GM13977 (cell line): Measurements from ENCODE around the gene KIT.
"Not testable (repeated sequence)": the region's sequence is repeated elsewhere in the genome, so short reads cannot be mapped to it uniquely, and the experiment has no call there.

Experiments used
- DNase-seq: peaks from one replicate; pipeline ENCODE4 v3.0.0; 2012; ENCODE audit warnings: low spot score
- in situ Hi-C: fragments of 300-500 bp; cut with MboI; formaldehyde crosslinking; loops from one replicate; pipeline ENCODE4 v1.12.0; 2022; ENCODE audit warnings: low sequenced_read_pairs, low pct_unique_long_range_greater_than_20kb, mixed read lengths, inconsistent platforms; ENCODE audit not compliant: unreplicated experiment
- TF ChIP-seq, protein P1 (sequence below): IDR thresholded peaks from 2 replicates; pipeline ENCODE4 v1.5.1; 2012; ENCODE audit warnings: mild to moderate bottlenecking, control low read depth; ENCODE audit not compliant: insufficient read depth; ENCODE audit errors: extremely low read depth, missing control alignments

KIT gene

DNA sequence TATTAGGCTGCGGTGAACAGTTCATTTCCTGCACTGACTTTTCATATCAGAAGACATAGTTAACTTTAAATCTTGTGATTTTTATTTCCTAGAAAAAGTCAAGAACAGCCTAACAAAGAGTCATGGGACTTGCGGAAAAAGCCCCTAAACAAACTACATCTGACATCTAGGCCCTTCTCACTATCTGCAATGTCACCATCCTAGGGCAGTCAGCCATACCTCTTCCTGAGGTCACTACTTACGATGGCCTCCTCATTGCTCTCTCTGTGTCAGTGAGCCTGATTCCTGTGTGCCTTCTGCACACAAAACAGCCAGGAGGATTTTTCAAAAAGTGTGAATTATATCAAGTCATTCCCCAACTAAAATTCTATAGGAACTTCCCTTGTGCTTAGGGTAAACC lies 22.4 kb upstream of the KIT start:
- in situ Hi-C loops = no loop called here
- TF ChIP-seq, protein P1, sequence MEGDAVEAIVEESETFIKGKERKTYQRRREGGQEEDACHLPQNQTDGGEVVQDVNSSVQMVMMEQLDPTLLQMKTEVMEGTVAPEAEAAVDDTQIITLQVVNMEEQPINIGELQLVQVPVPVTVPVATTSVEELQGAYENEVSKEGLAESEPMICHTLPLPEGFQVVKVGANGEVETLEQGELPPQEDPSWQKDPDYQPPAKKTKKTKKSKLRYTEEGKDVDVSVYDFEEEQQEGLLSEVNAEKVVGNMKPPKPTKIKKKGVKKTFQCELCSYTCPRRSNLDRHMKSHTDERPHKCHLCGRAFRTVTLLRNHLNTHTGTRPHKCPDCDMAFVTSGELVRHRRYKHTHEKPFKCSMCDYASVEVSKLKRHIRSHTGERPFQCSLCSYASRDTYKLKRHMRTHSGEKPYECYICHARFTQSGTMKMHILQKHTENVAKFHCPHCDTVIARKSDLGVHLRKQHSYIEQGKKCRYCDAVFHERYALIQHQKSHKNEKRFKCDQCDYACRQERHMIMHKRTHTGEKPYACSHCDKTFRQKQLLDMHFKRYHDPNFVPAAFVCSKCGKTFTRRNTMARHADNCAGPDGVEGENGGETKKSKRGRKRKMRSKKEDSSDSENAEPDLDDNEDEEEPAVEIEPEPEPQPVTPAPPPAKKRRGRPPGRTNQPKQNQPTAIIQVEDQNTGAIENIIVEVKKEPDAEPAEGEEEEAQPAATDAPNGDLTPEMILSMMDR = no peak
- no peak for DNase-seq

- TF ChIP-seq, protein P1 = no peak
- DNase-seq = no peak
- in situ Hi-C loops = no loop called here
Observed at GRCh38 chr4:54637325-54637724, 20.4 kb upstream of the KIT start.

GRCh38 chr4:54641101-54641500 lies 16.7 kb upstream of the KIT start:
- DNase-seq, in situ Hi-C loops: not testable (repeated sequence)

GRCh38 chr4:54643172-54643571 lies 14.6 kb upstream of the KIT start:
- no peak for DNase-seq
- in situ Hi-C loops = no loop called here
- TF ChIP-seq, protein P1 = no peak

- DNase-seq = no peak
- in situ Hi-C loops = no loop called here
- TF ChIP-seq, protein P1 = no peak
Observed at GRCh38 chr4:54643958-54644751, 13.6 kb upstream of the KIT start.

DNA sequence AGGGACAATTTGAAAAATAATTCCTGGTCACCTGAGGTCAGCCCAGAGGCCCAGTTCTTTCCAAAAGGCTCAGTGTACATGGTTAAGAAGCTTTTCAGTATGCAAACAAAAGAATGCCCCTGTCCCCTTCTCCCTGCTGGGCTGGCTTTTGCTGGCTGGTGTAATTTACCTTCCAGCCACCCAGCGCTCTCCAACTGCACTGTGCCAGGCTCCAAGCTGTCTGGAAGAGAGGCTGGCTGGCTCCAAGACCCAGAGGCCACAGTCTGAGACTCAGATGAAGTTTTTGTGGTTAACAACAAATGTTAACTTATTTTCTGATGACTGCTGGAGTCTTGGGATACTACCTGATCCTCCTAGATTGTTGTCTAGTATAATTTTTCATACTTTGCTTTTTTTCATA lies 11.9 kb upstream of the KIT start:
- TF ChIP-seq, protein P1 = no peak
- DNase-seq = no peak
- in situ Hi-C loops = no loop called here

DNA sequence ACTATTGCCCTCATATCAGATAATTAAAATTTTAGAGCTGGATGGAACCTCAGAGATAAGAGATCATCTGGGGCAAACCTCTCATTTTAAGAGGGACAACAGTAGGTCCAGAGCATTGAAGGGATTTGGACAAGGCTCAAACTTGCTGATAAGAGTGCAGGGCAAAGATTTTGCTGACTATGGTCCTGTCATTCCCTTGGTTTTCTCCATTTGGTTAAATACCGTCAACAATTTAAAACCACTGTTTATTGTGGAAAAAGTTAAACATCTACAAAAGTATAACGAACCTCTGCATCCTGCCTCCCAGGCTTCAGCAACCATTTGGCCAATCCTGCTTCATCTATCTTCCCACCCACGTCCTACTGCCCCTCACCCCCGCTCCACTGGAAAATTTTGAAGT lies 10.7 kb upstream of the KIT start:
- in situ Hi-C loops = no loop called here

More for the DNA sequence above, 10.7 kb upstream of the KIT start:
- TF ChIP-seq, protein P1 = no peak
- no peak for DNase-seq
